ENCODE results near the gene DDX21.
"Not testable (repeated sequence)": the region's sequence is repeated elsewhere in the genome, so short reads cannot be mapped to it uniquely, and the experiment has no call there.

Gene DDX21

GRCh38 chr10:68987611-68988010, 31.6 kb downstream of the DDX21 start:
- no peak for FAIRE-seq
- DNase-seq (ENCODE audit: insufficient read length, low spot score): no peak

- DNase-seq (ENCODE audit: insufficient read length, low spot score): peak; percentile 80
- FAIRE-seq: peak; percentile 98
Measured at GRCh38 chr10:68988530-68989316, 32.8 kb downstream of the DDX21 start, which contains the start of gene KIFBP. TSS of gene KIFBP (plus strand) at chr10:68988803. CDS start at chr10:68988833, 30 bp downstream.

GRCh38 chr10:68989317-68989990, 33.5 kb downstream of the DDX21 start:
- FAIRE-seq (peak; percentile 23), DNase-seq (ENCODE audit: insufficient read length, low spot score) (no peak)

DNA sequence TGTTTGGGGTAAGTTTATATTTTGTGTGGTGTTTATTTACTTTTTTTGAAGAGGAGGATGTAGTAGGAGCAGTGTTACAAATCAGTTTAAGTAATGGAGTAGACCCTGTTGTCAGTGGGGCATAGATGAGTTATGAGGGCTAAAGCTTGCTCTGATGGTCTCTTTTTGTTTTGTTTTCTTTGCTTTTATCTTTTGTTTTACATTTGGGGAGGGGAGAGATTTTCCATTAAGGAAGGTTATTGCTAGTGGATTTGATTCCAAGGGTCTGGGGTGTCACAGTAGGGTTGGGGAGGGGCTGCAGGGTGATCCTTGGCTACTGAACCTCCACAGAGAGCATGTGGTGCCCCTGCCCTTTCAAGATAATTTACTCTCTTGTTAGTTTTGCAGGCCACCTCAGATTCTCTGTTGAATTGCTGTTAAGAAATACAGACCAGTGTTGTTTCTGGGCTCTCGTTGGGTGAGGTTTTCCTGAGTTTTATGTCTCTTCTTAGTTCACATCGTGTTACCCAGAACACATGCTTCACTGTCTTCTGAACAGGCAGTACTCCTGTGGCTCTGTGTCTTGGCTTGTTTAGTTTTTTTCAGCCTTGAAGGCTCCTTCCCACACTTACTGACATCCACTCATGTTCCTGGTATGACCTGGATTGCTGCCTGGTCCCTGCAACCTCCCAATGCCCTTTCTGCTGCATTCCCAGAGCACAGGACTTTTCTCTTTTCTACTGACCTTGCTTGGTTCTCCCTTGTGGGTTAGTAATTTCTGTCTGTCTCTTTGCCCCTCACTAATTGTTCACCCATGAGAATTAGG, 36.9 kb downstream of the DDX21 start:
- FAIRE-seq (no peak), DNase-seq (ENCODE audit: insufficient read length, low spot score) (no peak)

DNA sequence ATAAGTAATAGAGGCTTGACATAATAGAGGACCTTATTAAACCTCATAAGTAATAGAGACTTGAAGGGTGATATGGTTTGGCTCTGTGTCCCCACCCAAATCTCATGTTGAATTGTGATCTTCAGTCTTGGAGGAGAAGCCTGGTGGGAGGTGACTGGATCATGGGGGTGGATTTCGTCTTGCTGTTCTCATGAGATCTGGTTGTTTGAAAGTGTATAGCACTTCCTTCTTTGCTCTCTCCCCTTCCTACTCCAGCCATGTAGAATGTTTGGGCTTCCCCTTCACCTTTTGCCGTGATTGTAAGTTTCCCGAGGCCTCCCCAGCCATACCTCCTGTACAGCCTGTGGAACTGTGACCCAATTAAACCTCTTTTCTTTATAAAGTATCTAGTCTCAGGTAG, 41.2 kb downstream of the DDX21 start:
- FAIRE-seq: peak; percentile 71
- no peak for DNase-seq (ENCODE audit: insufficient read length, low spot score)

DNA sequence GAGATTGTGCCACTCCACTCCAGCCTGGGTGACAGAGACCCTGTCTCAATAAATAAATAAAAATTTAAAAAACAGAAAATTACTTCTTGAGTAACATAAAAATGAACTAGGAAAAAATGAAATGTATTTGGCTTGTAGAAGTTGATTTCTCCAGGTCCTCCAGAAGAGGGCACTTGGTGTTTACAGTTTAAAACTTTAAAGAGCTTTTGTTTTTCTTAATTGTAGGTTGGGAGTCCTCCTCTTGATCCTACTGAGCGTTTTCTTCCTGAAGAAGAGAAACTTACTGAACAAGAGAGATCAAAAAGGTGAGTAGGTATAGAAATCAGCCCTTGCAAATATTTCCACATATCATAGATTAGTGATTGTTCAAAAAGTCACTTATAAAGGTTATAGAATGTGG, 48.9 kb downstream of the DDX21 start:
- FAIRE-seq (peak; percentile 80), DNase-seq (ENCODE audit: insufficient read length, low spot score) (no peak)

DNA sequence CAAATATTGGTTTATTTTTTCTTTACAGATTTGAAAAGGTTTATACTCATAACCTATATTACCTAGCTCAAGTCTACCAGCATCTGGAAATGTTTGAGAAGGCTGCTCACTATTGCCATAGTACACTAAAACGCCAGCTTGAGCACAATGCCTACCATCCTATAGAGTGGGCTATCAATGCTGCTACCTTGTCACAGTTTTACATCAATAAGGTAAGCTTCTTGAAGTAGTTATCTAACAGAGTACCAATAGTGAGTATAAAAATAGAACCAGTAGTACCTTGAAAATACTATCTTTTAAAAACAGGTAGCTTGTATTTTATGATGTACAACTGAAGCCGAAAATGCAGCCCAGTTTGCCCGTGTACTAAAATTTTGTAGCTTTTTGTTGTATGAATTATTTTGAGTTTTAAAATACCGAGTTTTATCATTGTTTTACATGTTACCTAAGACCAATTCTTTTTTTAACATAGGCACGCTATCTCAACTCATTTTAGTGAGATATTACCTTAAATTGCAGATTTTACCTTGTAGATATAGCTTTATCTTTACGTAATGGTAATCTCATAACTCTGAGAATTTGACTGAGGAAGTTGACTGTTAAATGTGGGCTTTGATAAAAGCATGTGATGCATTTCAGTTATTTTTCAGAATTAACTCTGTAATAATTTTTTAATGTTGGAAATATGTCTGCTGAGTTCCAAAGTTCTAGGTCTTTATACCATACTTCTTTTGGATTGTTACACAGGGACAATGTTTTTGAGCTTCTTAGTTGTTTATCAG, 49.9 kb downstream of the DDX21 start:
- no peak for DNase-seq (ENCODE audit: insufficient read length, low spot score)
- no peak for FAIRE-seq

DNA sequence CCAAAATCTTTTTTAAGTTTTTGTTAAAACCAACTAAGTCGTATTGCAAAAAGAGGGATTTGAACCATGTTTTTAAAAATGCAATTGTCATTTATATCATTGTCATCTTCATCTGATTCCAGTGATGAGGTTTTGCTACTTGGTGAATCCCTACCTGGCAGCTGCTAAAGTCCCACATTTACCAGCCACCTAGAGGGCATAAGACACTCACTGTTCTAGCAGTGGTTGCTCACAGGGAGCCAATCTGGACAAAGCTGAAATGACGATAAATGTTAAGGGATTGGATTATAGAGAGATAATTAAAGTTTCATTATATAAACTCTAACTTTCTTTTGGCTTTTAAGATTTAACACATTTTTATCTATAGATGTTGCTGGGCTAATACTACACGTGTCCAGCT, 51.3 kb downstream of the DDX21 start:
- peak; percentile 31 for FAIRE-seq
- DNase-seq (ENCODE audit: insufficient read length, low spot score): no peak

- DNase-seq (ENCODE audit: insufficient read length, low spot score) (no peak), FAIRE-seq (no peak)
Measured at GRCh38 chr10:69009360-69009759, 53.4 kb downstream of the DDX21 start.

DNA sequence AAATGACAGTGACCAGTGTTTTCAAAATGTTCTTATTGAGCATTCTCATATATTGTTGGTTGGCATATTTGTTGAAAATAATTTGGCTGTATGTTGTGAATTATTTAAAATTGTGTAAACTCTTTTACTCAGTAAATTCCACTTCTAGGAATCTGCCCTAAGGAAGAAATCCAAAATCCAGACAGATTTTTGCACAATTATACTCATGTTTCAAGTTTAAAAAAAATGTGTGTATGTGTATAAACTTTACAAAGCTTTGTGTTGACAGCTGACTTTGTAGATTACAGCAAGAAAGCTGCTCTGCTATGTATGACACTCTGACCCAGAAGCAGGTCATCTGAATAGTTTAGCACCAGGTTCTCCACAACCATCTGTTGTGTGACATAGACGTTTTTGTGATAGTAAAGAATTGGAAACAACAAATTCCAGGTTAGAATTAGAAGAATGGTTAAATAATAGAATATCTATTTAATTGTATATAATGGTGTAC, 54.2 kb downstream of the DDX21 start:
- DNase-seq (ENCODE audit: insufficient read length, low spot score) (no peak), FAIRE-seq (no peak)

- not testable (repeated sequence) for FAIRE-seq; DNase-seq (ENCODE audit: insufficient read length, low spot score)
Measured at GRCh38 chr10:69012778-69013177, 56.8 kb downstream of the DDX21 start.

GRCh38 chr10:69014171-69014570, 58.2 kb downstream of the DDX21 start:
- no peak for FAIRE-seq
- DNase-seq (ENCODE audit: insufficient read length, low spot score): no peak

DNA sequence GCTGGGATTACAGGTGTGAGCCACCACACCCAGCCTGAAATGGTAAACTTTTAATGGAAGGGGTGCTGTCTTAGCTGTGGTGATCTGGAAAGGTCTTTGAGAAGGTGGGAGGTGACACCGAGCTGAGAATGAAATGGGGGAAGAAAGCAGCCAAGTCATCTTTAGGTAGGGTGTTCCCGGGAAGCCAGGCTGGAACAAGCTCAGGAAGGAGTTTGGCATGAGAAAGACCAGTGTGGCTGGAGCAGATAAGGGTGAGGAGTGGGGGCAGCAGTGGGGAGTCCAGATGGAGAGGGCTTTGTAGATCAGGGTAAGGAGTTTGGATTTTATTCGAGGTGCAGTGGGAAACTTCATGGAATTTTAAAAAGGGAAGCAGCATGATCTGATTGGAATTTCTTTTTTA, 62.6 kb downstream of the DDX21 start:
- no peak for FAIRE-seq

GRCh38 chr10:69022611-69023010, 66.6 kb downstream of the DDX21 start:
- FAIRE-seq (no peak), DNase-seq (ENCODE audit: insufficient read length, low spot score) (no peak)

More for the DNA sequence above, 62.6 kb downstream of the DDX21 start:
- no peak for DNase-seq (ENCODE audit: insufficient read length, low spot score)

- no peak for DNase-seq (ENCODE audit: insufficient read length, low spot score)
- FAIRE-seq: peak; percentile 49
Measured at GRCh38 chr10:69025370-69025896, 69.5 kb downstream of the DDX21 start.

DNA sequence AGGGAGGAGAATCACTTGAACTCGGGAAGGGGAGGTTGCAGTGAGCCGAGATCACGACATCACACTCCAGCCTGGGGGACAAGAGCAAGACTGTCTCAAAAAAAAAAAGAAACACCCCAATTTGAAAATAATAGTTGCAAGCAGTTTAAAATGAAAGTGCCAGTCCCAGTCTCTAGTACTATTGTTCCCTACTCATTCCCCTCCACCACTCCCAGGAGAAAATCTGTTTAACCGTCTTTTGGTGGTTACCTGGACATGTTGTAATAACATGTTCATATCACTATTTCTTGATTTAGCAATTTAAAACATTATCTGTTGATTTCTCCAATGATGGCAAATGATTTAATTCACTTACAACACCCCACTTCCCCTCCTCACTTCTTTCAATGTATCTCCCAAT, 77.3 kb downstream of the DDX21 start:
- no peak for DNase-seq (ENCODE audit: insufficient read length, low spot score)
- FAIRE-seq: no peak
